Panc1 (cell line): ENCODE data around the gene NKX6-2. TPM values are rescaled to one million over a fixed set of nuclear protein-coding genes. Genes with fewer than 3 reads are reported as not detected.

Source experiments
- ATAC-seq: fragments of 200-7000 bp; cut with Tn5 transposase; 2 replicates; pipeline ENCODE4 v1.9.1; 2020; ENCODE audit warnings: mild to moderate bottlenecking, moderate library complexity
- BruUV-seq: library from RNA; stranded (reverse); fragments of 400-500 nt; replicated peaks from 2 replicates; lab custom pipeline; 2021; lab: Mats Ljungman, UMichigan
- CTCF ChIA-PET: fragments of 300-600 bp; sonication (Branson Sonifier 250); formaldehyde crosslinking; loops from one replicate; lab custom pipeline; 2022; ENCODE audit warnings: antibody characterized with exemption; lab: Charles Lee
- POLR2A ChIA-PET: fragments of 300-600 bp; sonication (Branson Sonifier 250); formaldehyde crosslinking; loops from one replicate; lab custom pipeline; 2022; ENCODE audit warnings: antibody characterized with exemption; lab: Charles Lee
- DNase-seq: peaks from one replicate; pipeline ENCODE4 v3.0.0-alpha.2; 2010; ENCODE audit warnings: low read depth, low spot score
- H3K27ac ChIP-seq: 2 replicates; pipeline ENCODE4 v1.5.1; 2011; ENCODE audit warnings: mild to moderate bottlenecking, low read length, inconsistent platforms
- H3K27me3 ChIP-seq: fragments of 200-500 bp; sonication (Bioruptor generic); 2 replicates; pipeline ENCODE4 v1.6.0; 2014; ENCODE audit warnings: low read length, inconsistent platforms; ENCODE audit not compliant: control insufficient read depth, insufficient read depth
- H3K36me3 ChIP-seq: fragments of 200-500 bp; sonication (Bioruptor generic); 2 replicates; pipeline ENCODE4 v1.5.1; 2014; ENCODE audit warnings: inconsistent platforms, mild to moderate bottlenecking, low read length, moderate library complexity; ENCODE audit not compliant: control insufficient read depth, insufficient read depth
- H3K4me1 ChIP-seq: 2 replicates; pipeline ENCODE4 v1.5.1; 2011; ENCODE audit warnings: inconsistent platforms, mild to moderate bottlenecking, low read length, moderate library complexity; ENCODE audit not compliant: control insufficient read depth, insufficient read depth
- H3K4me3 ChIP-seq, 2 experiments: 2 replicates each; pipeline ENCODE4 v1.5.1; 2011 to 2012; ENCODE audit warnings: low read depth in 2 of 2, low read length in 2 of 2, mild to moderate bottlenecking in 2 of 2, inconsistent platforms in 1 of 2, moderate library complexity in 1 of 2
- H3K9me3 ChIP-seq: fragments of 200-500 bp; sonication (Bioruptor generic); 2 replicates; pipeline ENCODE4 v1.5.1; 2014; ENCODE audit warnings: low read depth, mild to moderate bottlenecking, inconsistent platforms, low read length, moderate library complexity; ENCODE audit not compliant: control insufficient read depth, insufficient read depth
- POLR2AphosphoS5 ChIP-seq: IDR thresholded peaks from 2 replicates; pipeline ENCODE4 v1.6.1; 2012; ENCODE audit warnings: mild to moderate bottlenecking, low read depth, low read length, moderate library complexity
- SIN3A ChIP-seq: IDR thresholded peaks from 2 replicates; pipeline ENCODE4 v1.6.1; 2012; ENCODE audit warnings: low read depth, mild to moderate bottlenecking, low read length, moderate library complexity, borderline replicate concordance; ENCODE audit not compliant: insufficient read depth
- TCF7L2 ChIP-seq: IDR thresholded peaks from 2 replicates; pipeline ENCODE4 v1.6.1; 2011; ENCODE audit warnings: mild to moderate bottlenecking, low read depth, low read length, inconsistent platforms
- in situ Hi-C: cut with HindIII; loops from 2 replicates; pipeline ENCODE4 v1.10.0; 2016; ENCODE audit warnings: low sequenced_read_pairs, low pct_unique_long_range_greater_than_20kb
- intact Hi-C: fragments of 100-400 bp; cut with micrococcal nuclease; formaldehyde crosslinking; loops from one replicate; pipeline ENCODE4 v1.10.0; 2022; ENCODE audit not compliant: unreplicated experiment
- total RNA-seq: library from RNA; stranded (reverse); gene quantifications from one replicate; pipeline ENCODE4 v1.2.1, GENCODE V29; 2021; ENCODE audit not compliant: unreplicated experiment
- TF ChIP-seq, protein P1 (sequence below): fragments of 450-650 bp; IDR thresholded peaks from 2 replicates; pipeline ENCODE4 v1.5.1; 2017; ENCODE audit warnings: mild to moderate bottlenecking
- TF ChIP-seq, protein P2 (sequence below), 2 experiments: IDR thresholded peaks; 2 replicates each; pipeline ENCODE4 v1.6.1; 2011 to 2012; ENCODE audit warnings: low read depth in 2 of 2, control low read depth in 1 of 2, low read length in 1 of 2, mild to moderate bottlenecking in 1 of 2, moderate library complexity in 1 of 2; ENCODE audit not compliant: insufficient read depth in 1 of 2

NKX6-2 gene
- total RNA-seq, 1 experiment from 2014 or later: 1.6 TPM

DNA sequence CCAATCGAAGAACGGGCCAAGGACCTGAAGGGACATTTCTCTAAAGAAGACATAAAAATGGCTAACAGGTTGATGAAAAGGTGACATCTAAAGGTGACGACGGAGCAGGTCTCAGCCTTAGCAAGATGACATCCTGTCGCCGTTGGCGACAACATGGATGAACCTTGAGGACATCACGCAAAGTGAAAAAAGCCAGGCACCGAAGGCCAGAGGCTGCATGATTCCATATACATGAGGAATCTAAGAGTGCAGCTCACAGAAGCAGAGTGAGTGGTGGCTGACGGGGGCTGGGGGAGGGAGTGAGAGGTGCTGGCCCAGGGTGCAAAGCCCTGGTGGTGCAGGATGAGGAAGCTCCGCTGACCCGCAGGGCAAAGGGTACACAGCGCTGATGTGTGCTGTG lies 34.1 kb upstream of the NKX6-2 start:
- Histone ChIP-seq H3K27me3 (no peaks in the 10 kb centered on the region), H3K9me3 (peaks cover 5% of the 10 kb centered on the region; the same call in 1 of the 2 replicates), H3K4me3 (no peak overlapping the region), H3K36me3 (no peaks in the 10 kb centered on the region), H3K27ac (no peak overlapping the region), H3K4me1 (no peaks in the 10 kb centered on the region)
- POLR2A ChIA-PET: no interaction called here
- intact Hi-C loops: no loop called here
- ATAC-seq (no peak), DNase-seq (no peak)
- no TSS peak for BruUV-seq
- TF ChIP-seq SIN3A (no peak), TCF7L2 (no peak), POLR2AphosphoS5 (no peak)
- TF ChIP-seq, protein P1, sequence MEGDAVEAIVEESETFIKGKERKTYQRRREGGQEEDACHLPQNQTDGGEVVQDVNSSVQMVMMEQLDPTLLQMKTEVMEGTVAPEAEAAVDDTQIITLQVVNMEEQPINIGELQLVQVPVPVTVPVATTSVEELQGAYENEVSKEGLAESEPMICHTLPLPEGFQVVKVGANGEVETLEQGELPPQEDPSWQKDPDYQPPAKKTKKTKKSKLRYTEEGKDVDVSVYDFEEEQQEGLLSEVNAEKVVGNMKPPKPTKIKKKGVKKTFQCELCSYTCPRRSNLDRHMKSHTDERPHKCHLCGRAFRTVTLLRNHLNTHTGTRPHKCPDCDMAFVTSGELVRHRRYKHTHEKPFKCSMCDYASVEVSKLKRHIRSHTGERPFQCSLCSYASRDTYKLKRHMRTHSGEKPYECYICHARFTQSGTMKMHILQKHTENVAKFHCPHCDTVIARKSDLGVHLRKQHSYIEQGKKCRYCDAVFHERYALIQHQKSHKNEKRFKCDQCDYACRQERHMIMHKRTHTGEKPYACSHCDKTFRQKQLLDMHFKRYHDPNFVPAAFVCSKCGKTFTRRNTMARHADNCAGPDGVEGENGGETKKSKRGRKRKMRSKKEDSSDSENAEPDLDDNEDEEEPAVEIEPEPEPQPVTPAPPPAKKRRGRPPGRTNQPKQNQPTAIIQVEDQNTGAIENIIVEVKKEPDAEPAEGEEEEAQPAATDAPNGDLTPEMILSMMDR: no peak
- TF ChIP-seq, protein P2, sequence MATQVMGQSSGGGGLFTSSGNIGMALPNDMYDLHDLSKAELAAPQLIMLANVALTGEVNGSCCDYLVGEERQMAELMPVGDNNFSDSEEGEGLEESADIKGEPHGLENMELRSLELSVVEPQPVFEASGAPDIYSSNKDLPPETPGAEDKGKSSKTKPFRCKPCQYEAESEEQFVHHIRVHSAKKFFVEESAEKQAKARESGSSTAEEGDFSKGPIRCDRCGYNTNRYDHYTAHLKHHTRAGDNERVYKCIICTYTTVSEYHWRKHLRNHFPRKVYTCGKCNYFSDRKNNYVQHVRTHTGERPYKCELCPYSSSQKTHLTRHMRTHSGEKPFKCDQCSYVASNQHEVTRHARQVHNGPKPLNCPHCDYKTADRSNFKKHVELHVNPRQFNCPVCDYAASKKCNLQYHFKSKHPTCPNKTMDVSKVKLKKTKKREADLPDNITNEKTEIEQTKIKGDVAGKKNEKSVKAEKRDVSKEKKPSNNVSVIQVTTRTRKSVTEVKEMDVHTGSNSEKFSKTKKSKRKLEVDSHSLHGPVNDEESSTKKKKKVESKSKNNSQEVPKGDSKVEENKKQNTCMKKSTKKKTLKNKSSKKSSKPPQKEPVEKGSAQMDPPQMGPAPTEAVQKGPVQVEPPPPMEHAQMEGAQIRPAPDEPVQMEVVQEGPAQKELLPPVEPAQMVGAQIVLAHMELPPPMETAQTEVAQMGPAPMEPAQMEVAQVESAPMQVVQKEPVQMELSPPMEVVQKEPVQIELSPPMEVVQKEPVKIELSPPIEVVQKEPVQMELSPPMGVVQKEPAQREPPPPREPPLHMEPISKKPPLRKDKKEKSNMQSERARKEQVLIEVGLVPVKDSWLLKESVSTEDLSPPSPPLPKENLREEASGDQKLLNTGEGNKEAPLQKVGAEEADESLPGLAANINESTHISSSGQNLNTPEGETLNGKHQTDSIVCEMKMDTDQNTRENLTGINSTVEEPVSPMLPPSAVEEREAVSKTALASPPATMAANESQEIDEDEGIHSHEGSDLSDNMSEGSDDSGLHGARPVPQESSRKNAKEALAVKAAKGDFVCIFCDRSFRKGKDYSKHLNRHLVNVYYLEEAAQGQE (IDR thresholded peaks at IDR 0.05; ENCODE audit: insufficient read depth in 1 of 2, low read depth in 2 of 2, low read length in 1 of 2): no peak
- in situ Hi-C loops: no loop called here
- CTCF ChIA-PET: no interaction called here

DNA sequence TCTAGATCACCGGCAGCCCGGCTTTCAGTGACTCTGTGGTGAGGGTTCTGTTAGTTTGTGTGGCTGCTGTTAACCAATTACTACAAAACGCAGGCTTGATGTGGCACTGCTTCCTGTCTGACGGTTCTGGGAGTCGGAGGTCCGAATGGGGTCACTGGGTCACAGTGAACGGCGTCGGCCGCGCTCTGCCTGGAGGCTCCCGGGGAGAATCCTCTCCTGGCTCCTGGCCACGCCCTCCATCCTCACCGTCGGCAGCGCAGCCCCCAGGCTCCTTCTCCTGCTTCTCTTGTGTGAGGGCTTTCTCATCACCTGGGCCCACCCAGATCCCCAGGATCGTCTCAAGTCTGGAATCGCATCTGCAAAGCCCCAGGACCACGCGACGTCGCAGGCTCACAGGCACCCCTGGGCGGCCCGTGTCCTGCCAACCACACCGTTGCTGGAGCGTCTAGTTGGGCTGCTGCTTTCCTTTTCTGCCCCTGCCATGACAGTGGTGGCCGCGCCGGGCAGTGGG lies 31.8 kb upstream of the NKX6-2 start:
- ATAC-seq: no peak
- ChIA-PET CTCF (no interaction called here), POLR2A (no interaction called here)
- Histone ChIP-seq H3K4me1 (no peaks in the 10 kb centered on the region), H3K4me3 (no peak overlapping the region), H3K9me3 (peaks cover 5% of the 10 kb centered on the region; the same call in 1 of the 2 replicates), H3K36me3 (no peaks in the 10 kb centered on the region), H3K27ac (no peak overlapping the region), H3K27me3 (no peaks in the 10 kb centered on the region)
- in situ Hi-C loops (no loop called here), intact Hi-C loops (no loop called here)
- DNase-seq: no peak
- no peak for TF ChIP-seq SIN3A
- TF ChIP-seq TCF7L2: no peak
- TF ChIP-seq, protein P2 (IDR thresholded peaks at IDR 0.05; ENCODE audit: insufficient read depth in 1 of 2, low read depth in 2 of 2, low read length in 1 of 2): no peak
- no peak for TF ChIP-seq POLR2AphosphoS5
- TF ChIP-seq, protein P1: no peak
- BruUV-seq: no TSS peak
